HepG2 (cell line): Measurements from ENCODE around the gene MTARC1. TPM values are rescaled to one million over a fixed set of nuclear protein-coding genes. Genes with fewer than 3 reads are reported as not detected.
A peak's percentile ranks its signal among the peaks of the same experiment; 100 is the strongest.

Source experiments
- CEBPG ChIP-seq: IDR thresholded peaks from 2 replicates; pipeline ENCODE4 v1.6.1; 2016
- CENPX ChIP-seq: sonication (generic); formaldehyde crosslinking; IDR thresholded peaks from 2 replicates; pipeline ENCODE4 v1.9.0; 2021; ENCODE audit warnings: mild to moderate bottlenecking, missing genetic modification reagents, moderate library complexity
- ELF3 ChIP-seq: IDR thresholded peaks from 2 replicates; pipeline ENCODE4 v1.6.1; 2016; ENCODE audit warnings: missing genetic modification reagents, missing compliant biosample characterization
- FOSL2 ChIP-seq: sonication (generic); formaldehyde crosslinking; IDR thresholded peaks from 2 replicates; pipeline ENCODE4 v1.4.0; 2020; ENCODE audit warnings: missing genetic modification reagents
- FOXA1 ChIP-seq, 2 experiments: fragments of 450-650 bp in 1 of 2; sonication (generic) in 1 of 2; formaldehyde crosslinking in 1 of 2; IDR thresholded peaks; 2 replicates each; pipeline versions ENCODE4 v1.4.0 to v1.6.1; 2016 to 2020; ENCODE audit warnings: missing genetic modification reagents in 1 of 2
- FOXK1 ChIP-seq: sonication (generic); formaldehyde crosslinking; IDR thresholded peaks from 2 replicates; pipeline ENCODE4 v1.4.0; 2020; ENCODE audit warnings: low read depth, missing genetic modification reagents, borderline replicate concordance
- FOXO1 ChIP-seq: sonication (generic); formaldehyde crosslinking; IDR thresholded peaks from 2 replicates; pipeline ENCODE4 v1.4.0; 2020; ENCODE audit warnings: missing genetic modification reagents
- FOXP1 ChIP-seq, 2 experiments: fragments of 450-650 bp in 1 of 2; IDR thresholded peaks; 2 replicates each; pipeline ENCODE4 v1.6.1; 2017 to 2018; ENCODE audit warnings: antibody characterized with exemption in 1 of 2
- HMG20A ChIP-seq: IDR thresholded peaks from 2 replicates; pipeline ENCODE4 v1.6.1; 2016; ENCODE audit warnings: borderline replicate concordance
- SALL1 ChIP-seq: sonication (generic); formaldehyde crosslinking; IDR thresholded peaks from 2 replicates; pipeline ENCODE4 v1.8.0; 2022; ENCODE audit warnings: mild to moderate bottlenecking, missing genetic modification reagents
- SMC3 ChIP-seq: IDR thresholded peaks from 2 replicates; pipeline ENCODE4 v1.6.1; 2011; ENCODE audit warnings: low read length, improper control_type of control experiment
- SMYD3 ChIP-seq: sonication (generic); formaldehyde crosslinking; IDR thresholded peaks from 2 replicates; pipeline ENCODE4 v1.8.1; 2023; ENCODE audit warnings: mild to moderate bottlenecking, missing genetic modification reagents
- STAG1 ChIP-seq: sonication (generic); formaldehyde crosslinking; IDR thresholded peaks from 2 replicates; pipeline ENCODE4 v1.4.0; 2020; ENCODE audit warnings: missing genetic modification reagents
- TCF7L2 ChIP-seq: IDR thresholded peaks from 2 replicates; pipeline ENCODE4 v1.6.1; 2011; ENCODE audit warnings: mild to moderate bottlenecking, low read depth, low read length, moderate library complexity
- ZNF12 ChIP-seq: sonication (generic); formaldehyde crosslinking; IDR thresholded peaks from 2 replicates; pipeline ENCODE4 v1.5.0; 2020; ENCODE audit warnings: missing genetic modification reagents
- ZNF232 ChIP-seq: sonication (generic); formaldehyde crosslinking; IDR thresholded peaks from 2 replicates; pipeline ENCODE4 v1.4.0; 2020; ENCODE audit warnings: missing genetic modification reagents, borderline replicate concordance
- ZNF510 ChIP-seq: sonication (generic); formaldehyde crosslinking; IDR thresholded peaks from 2 replicates; pipeline ENCODE4 v1.4.0; 2020; ENCODE audit warnings: low read depth, mild to moderate bottlenecking, missing genetic modification reagents
- polyA plus RNA-seq, 8 experiments: library from polyadenylated mRNA; depleted of rRNA in 3 of 8; stranded (reverse) in 7 of 8; unstranded in 1 of 8; fragments of >200 nt; fragmentation: Illumina TruSeq in 4 of 8; extraction: Trizol in 4 of 8; gene quantifications; 2 replicates each; pipeline versions ENCODE4 v1.2.1 to v1.2.3, GENCODE V29; 2011 to 2016; ENCODE audit warnings: low read depth in 4 of 8, missing spikeins in 1 of 8, mixed read lengths in 1 of 8; ENCODE audit not compliant: insufficient read depth in 1 of 8
- total RNA-seq, 5 experiments: library from RNA; depleted of rRNA; stranded (reverse); fragments of >200 nt; fragmentation: Illumina TruSeq; extraction: Trizol; gene quantifications; 2 replicates each; pipeline ENCODE4 v1.2.3, GENCODE V29; 2016; ENCODE audit warnings: low read depth in 1 of 5
- TF ChIP-seq, protein P1 (sequence below): IDR thresholded peaks from 2 replicates; pipeline ENCODE4 v1.6.1; 2018; ENCODE audit warnings: missing genetic modification reagents, mild to moderate bottlenecking, missing compliant biosample characterization
- TF ChIP-seq, protein P2 (sequence below): sonication (generic); formaldehyde crosslinking; IDR thresholded peaks from 2 replicates; pipeline ENCODE4 v1.4.0; 2020; ENCODE audit warnings: missing genetic modification reagents
- TF ChIP-seq, protein P3 (sequence below): sonication (generic); formaldehyde crosslinking; IDR thresholded peaks from 2 replicates; pipeline ENCODE4 v1.5.0; 2020; ENCODE audit warnings: missing genetic modification reagents
- TF ChIP-seq, protein P4 (sequence below): sonication (generic); formaldehyde crosslinking; IDR thresholded peaks from 2 replicates; pipeline ENCODE4 v1.5.0; 2020; ENCODE audit warnings: mild to moderate bottlenecking, missing genetic modification reagents, moderate library complexity

Gene MTARC1
- total and polyA plus RNA-seq, 2 of the 13 experiments (the other 11 are each of a cell fraction or from before 2014, with no cell fraction given), result 19.4 to 106 TPM

DNA sequence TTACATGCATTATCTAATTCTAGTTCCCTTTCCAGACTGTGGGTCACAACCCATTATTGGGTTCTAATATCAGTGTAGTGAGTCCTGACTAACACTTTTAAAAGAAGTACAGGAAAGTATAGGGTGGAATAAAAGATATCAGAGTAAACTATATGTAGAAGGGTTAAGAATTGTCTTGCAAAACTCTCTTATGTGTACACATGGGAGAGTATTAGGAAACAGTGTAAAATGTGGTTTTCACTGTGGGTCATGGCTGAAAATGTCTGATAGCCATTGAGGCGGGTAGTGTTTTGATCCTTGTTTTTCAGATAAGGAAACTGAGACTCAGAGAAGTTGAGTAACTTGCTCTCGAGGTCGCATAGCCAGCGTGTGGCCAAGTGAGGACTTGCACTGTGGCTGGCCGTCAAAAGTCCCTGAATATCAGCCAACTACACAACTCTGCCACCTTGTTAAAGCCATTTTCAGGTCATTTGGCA, 18.5 kb upstream of the MTARC1 start (continued):
- no peak for TF ChIP-seq FOXP1 (IDR thresholded peaks at IDR 0.05)
- TF ChIP-seq FOXP1 (CRISPR knock-in tag; IDR thresholded peaks at IDR 0.05), result peak; percentile 37; the same call in 1 of the 2 replicates
- peak; percentile 75 for TF ChIP-seq FOXO1
- no peak for TF ChIP-seq FOXA1 (IDR thresholded peaks at IDR 0.05)
- peak; percentile 70 for TF ChIP-seq FOXA1 (CRISPR knock-in tag; IDR thresholded peaks at IDR 0.05)
- TF ChIP-seq, protein P1, sequence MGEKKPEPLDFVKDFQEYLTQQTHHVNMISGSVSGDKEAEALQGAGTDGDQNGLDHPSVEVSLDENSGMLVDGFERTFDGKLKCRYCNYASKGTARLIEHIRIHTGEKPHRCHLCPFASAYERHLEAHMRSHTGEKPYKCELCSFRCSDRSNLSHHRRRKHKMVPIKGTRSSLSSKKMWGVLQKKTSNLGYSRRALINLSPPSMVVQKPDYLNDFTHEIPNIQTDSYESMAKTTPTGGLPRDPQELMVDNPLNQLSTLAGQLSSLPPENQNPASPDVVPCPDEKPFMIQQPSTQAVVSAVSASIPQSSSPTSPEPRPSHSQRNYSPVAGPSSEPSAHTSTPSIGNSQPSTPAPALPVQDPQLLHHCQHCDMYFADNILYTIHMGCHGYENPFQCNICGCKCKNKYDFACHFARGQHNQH (CRISPR knock-in tag), result peak; percentile 29; the same call in 1 of the 2 replicates
- peak; percentile 28; the same call in 1 of the 2 replicates for TF ChIP-seq ELF3 (CRISPR knock-in tag)
- TF ChIP-seq, protein P2, sequence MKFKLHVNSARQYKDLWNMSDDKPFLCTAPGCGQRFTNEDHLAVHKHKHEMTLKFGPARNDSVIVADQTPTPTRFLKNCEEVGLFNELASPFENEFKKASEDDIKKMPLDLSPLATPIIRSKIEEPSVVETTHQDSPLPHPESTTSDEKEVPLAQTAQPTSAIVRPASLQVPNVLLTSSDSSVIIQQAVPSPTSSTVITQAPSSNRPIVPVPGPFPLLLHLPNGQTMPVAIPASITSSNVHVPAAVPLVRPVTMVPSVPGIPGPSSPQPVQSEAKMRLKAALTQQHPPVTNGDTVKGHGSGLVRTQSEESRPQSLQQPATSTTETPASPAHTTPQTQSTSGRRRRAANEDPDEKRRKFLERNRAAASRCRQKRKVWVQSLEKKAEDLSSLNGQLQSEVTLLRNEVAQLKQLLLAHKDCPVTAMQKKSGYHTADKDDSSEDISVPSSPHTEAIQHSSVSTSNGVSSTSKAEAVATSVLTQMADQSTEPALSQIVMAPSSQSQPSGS (CRISPR knock-in tag), result peak; percentile 18; the same call in 1 of the 2 replicates
- peak; percentile 62; the same call in 1 of the 2 replicates for TF ChIP-seq SALL1 (CRISPR knock-in tag)
- peak; percentile 80 for TF ChIP-seq CEBPG (CRISPR knock-in tag)
- TF ChIP-seq SMC3, result 0 out of 2 replicates have a peak, but pooled peaks have one; percentile 7
- peak; percentile 67; the same call in 1 of the 2 replicates for TF ChIP-seq TCF7L2
- TF ChIP-seq STAG1 (CRISPR knock-in tag), result no peak
- TF ChIP-seq ZNF510 (CRISPR knock-in tag), result no peak
- TF ChIP-seq ZNF12 (CRISPR knock-in tag), result 0 out of 2 replicates have a peak, but pooled peaks have one; percentile 34
- TF ChIP-seq FOSL2 (CRISPR knock-in tag), result peak; percentile 60
- no peak for TF ChIP-seq ZNF232 (CRISPR knock-in tag)
- no peak for TF ChIP-seq CENPX
- TF ChIP-seq, protein P3, sequence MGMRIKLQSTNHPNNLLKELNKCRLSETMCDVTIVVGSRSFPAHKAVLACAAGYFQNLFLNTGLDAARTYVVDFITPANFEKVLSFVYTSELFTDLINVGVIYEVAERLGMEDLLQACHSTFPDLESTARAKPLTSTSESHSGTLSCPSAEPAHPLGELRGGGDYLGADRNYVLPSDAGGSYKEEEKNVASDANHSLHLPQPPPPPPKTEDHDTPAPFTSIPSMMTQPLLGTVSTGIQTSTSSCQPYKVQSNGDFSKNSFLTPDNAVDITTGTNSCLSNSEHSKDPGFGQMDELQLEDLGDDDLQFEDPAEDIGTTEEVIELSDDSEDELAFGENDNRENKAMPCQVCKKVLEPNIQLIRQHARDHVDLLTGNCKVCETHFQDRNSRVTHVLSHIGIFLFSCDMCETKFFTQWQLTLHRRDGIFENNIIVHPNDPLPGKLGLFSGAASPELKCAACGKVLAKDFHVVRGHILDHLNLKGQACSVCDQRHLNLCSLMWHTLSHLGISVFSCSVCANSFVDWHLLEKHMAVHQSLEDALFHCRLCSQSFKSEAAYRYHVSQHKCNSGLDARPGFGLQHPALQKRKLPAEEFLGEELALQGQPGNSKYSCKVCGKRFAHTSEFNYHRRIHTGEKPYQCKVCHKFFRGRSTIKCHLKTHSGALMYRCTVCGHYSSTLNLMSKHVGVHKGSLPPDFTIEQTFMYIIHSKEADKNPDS (CRISPR knock-in tag), result peak; percentile 68; the same call in 1 of the 2 replicates
- TF ChIP-seq SMYD3 (CRISPR knock-in tag), result 0 out of 2 replicates have a peak, but pooled peaks have one; percentile 24
- TF ChIP-seq, protein P4, sequence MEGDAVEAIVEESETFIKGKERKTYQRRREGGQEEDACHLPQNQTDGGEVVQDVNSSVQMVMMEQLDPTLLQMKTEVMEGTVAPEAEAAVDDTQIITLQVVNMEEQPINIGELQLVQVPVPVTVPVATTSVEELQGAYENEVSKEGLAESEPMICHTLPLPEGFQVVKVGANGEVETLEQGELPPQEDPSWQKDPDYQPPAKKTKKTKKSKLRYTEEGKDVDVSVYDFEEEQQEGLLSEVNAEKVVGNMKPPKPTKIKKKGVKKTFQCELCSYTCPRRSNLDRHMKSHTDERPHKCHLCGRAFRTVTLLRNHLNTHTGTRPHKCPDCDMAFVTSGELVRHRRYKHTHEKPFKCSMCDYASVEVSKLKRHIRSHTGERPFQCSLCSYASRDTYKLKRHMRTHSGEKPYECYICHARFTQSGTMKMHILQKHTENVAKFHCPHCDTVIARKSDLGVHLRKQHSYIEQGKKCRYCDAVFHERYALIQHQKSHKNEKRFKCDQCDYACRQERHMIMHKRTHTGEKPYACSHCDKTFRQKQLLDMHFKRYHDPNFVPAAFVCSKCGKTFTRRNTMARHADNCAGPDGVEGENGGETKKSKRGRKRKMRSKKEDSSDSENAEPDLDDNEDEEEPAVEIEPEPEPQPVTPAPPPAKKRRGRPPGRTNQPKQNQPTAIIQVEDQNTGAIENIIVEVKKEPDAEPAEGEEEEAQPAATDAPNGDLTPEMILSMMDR (CRISPR knock-in tag), result peak; percentile 32
- TF ChIP-seq FOXK1 (CRISPR knock-in tag), result peak; percentile 44; the same call in 1 of the 2 replicates
- peak; percentile 70; the same call in 1 of the 2 replicates for TF ChIP-seq HMG20A (CRISPR knock-in tag)
